B cell (primary cell): ENCODE results near the gene AURKA. TPM values are rescaled to one million over a fixed set of nuclear protein-coding genes. Genes with fewer than 3 reads are reported as not detected.

ENCODE experiments used
- ATAC-seq: fragments of 200-7000 bp; cut with Tn5 transposase; one replicate; pipeline ENCODE4 v1.10.0; 2021; ENCODE audit warnings: low read depth, mild to moderate bottlenecking, moderate number of reproducible peaks, moderate library complexity
- CTCF ChIA-PET: fragments of 350-600 bp; sonication (Branson Sonifier 250); formaldehyde crosslinking; loops from one replicate; lab custom pipeline; 2021; ENCODE audit warnings: antibody characterized with exemption, inconsistent platforms; lab: Charles Lee
- POLR2A ChIA-PET: fragments of 350-600 bp; sonication (Branson Sonifier 250); formaldehyde crosslinking; loops from one replicate; lab custom pipeline; 2021; ENCODE audit warnings: antibody characterized with exemption; lab: Charles Lee
- DNase-seq: peaks from one replicate; pipeline ENCODE4 v3.0.0; 2013
- H2AFZ ChIP-seq: 2 replicates; pipeline ENCODE4 v1.6.1; 2012; ENCODE audit warnings: mild to moderate bottlenecking, low read depth, low read length; ENCODE audit not compliant: insufficient read depth, poor library complexity, severe bottlenecking
- H3K27ac ChIP-seq, 2 donors: 1 replicate in 1 of 2; 2 replicates in 1 of 2; pipeline ENCODE4 v1.5.1; 2012 to 2013; ENCODE audit warnings: low read length in 2 of 2, mild to moderate bottlenecking in 2 of 2, moderate library complexity in 1 of 2
- H3K27me3 ChIP-seq, 4 experiments: fragments of 200-600 bp in 1 of 4; sonication (generic) in 1 of 4; replicated peaks in 1 of 4; 1 replicate in 2 of 4; 2 replicates in 2 of 4; pipeline versions ENCODE4 v1.6.1 to v1.7.0; 2013 to 2016; ENCODE audit warnings: low read length in 3 of 4, mild to moderate bottlenecking in 2 of 4, mixed read lengths in 1 of 4, moderate library complexity in 1 of 4; ENCODE audit not compliant: insufficient read depth in 4 of 4, control insufficient read depth in 3 of 4; ENCODE audit errors: control extremely low read depth in 1 of 4
- H3K36me3 ChIP-seq, 2 experiments: replicated peaks in 1 of 2; 1 replicate in 1 of 2; 2 replicates in 1 of 2; pipeline versions ENCODE4 v1.6.1 to v1.7.1; 2013; ENCODE audit warnings: low read length in 1 of 2; ENCODE audit not compliant: insufficient read depth in 2 of 2, control insufficient read depth in 1 of 2; ENCODE audit errors: control extremely low read depth in 1 of 2, extremely low read depth in 1 of 2
- H3K4me1 ChIP-seq, 2 donors: fragments of 200-600 bp in 1 of 2; sonication (generic) in 1 of 2; 1 replicate in 1 of 2; 2 replicates in 1 of 2; pipeline versions ENCODE4 v1.5.1 to v1.6.1; 2013 to 2017; ENCODE audit warnings: low read length in 2 of 2; ENCODE audit not compliant: control insufficient read depth in 2 of 2, insufficient read depth in 2 of 2
- H3K4me2 ChIP-seq: replicated peaks from 2 replicates; pipeline ENCODE3; 2012; ENCODE audit warnings: mild to moderate bottlenecking, low read depth, low read length; ENCODE audit not compliant: poor library complexity, severe bottlenecking
- H3K4me3 ChIP-seq, 5 experiments: fragments of 200-600 bp in 1 of 5; sonication (generic) in 1 of 5; 1 replicate in 3 of 5; 2 replicates in 2 of 5; pipeline versions ENCODE4 v1.5.1 to v1.7.0; 2011 to 2016; ENCODE audit warnings: low read length in 4 of 5, mild to moderate bottlenecking in 4 of 5, low read depth in 2 of 5, control low read depth in 1 of 5, moderate library complexity in 1 of 5; ENCODE audit not compliant: insufficient read depth in 1 of 5; ENCODE audit errors: control extremely low read depth in 1 of 5, extremely low read depth in 1 of 5
- H3K79me2 ChIP-seq: fragments of 200-600 bp; sonication (generic); one replicate; pipeline ENCODE4 v1.6.0; 2016; ENCODE audit warnings: low read length; ENCODE audit not compliant: control insufficient read depth, insufficient read depth
- H3K9ac ChIP-seq: fragments of 200-600 bp; sonication (generic); 2 replicates; pipeline ENCODE4 v1.6.1; 2017; ENCODE audit warnings: mild to moderate bottlenecking, low read length, moderate library complexity
- H3K9me3 ChIP-seq, 3 donors: one replicate each; pipeline versions ENCODE4 v1.6.1 to v1.7.1; 2013; ENCODE audit warnings: low read length in 2 of 3; ENCODE audit not compliant: control insufficient read depth in 2 of 3, insufficient read depth in 1 of 3; ENCODE audit errors: control extremely low read depth in 1 of 3
- H4K20me1 ChIP-seq: 2 replicates; pipeline ENCODE4 v1.6.0; 2012; ENCODE audit warnings: mild to moderate bottlenecking, low read length; ENCODE audit not compliant: insufficient read depth, control insufficient read depth, poor library complexity, severe bottlenecking
- H3K27ac Mint-ChIP-seq: one replicate; pipeline ENCODE4 v1.8.0; 2021; ENCODE audit warnings: mixed read lengths
- H3K27me3 Mint-ChIP-seq: one replicate; pipeline ENCODE4 v1.8.0; 2021; ENCODE audit warnings: mixed read lengths
- H3K4me1 Mint-ChIP-seq: one replicate; pipeline ENCODE4 v1.8.0; 2021; ENCODE audit warnings: mixed read lengths
- H3K4me3 Mint-ChIP-seq: one replicate; pipeline ENCODE4 v1.8.0; 2021; ENCODE audit warnings: mixed read lengths
- H3K9me3 Mint-ChIP-seq: one replicate; pipeline ENCODE4 v1.8.0; 2022; ENCODE audit warnings: mixed read lengths; ENCODE audit not compliant: insufficient read depth
- CTCF ChIP-seq: fragments of 200-600 bp; IDR thresholded peaks from one replicate; pipeline ENCODE4 v1.8.0; 2022; ENCODE audit warnings: antibody characterized with exemption, mild to moderate bottlenecking
- EZH2 ChIP-seq: IDR thresholded peaks from 2 replicates; pipeline ENCODE4 v1.6.1; 2012; ENCODE audit warnings: borderline replicate concordance, low read depth, mild to moderate bottlenecking, moderate library complexity, low read length; ENCODE audit not compliant: insufficient read depth, poor library complexity, severe bottlenecking
- WGBS: methylation state at CpG from one replicate; pipeline ENCODE4 v1.1.5; 2013; ENCODE audit warnings: missing lambda C conversion rate; ENCODE audit not compliant: insufficient coverage; 5-methylcytosine and 5-hydroxymethylcytosine counted together
- intact Hi-C: fragments of 100-400 bp; cut with micrococcal nuclease; formaldehyde crosslinking; loops from one replicate; pipeline ENCODE4 v1.10.0; 2022
- polyA plus RNA-seq: library from polyadenylated mRNA; depleted of rRNA; stranded (reverse); fragments of >200 nt; gene quantifications from 2 replicates; pipeline ENCODE4 v1.2.3, GENCODE V29; 2012
- total RNA-seq, 2 donors: library from RNA; stranded (reverse); fragments of 120-200 nt in 1 of 2; gene quantifications; 1 replicate in 1 of 2; 2 replicates in 1 of 2; pipeline versions ENCODE4 v1.2.3 to v1.2.4, GENCODE V29; 2013 to 2022

Gene AURKA
- total and polyA plus RNA-seq, 2 donors (not counting 1 experiment from before 2014, with no cell fraction given), result 0.86 to 3.9 TPM

- Histone ChIP-seq H4K20me1 (no peaks in the 10 kb centered on the region), H3K79me2 (no peaks in the 10 kb centered on the region), H3K4me3 (no peak overlapping the region), H3K27ac (no peak overlapping the region), H3K4me1 (peaks cover 0 to 5% of the 10 kb centered on the region in 2 donors), H3K9ac (no peak overlapping the region), H3K27me3 (peaks cover 0 to 3% (median 0%) of the 10 kb centered on the region in 4 experiments), H2AFZ (no peak overlapping the region), H3K9me3 (no peaks in the 10 kb centered on the region), H3K36me3 (no peaks in the 10 kb centered on the region), H3K4me2 (no peak overlapping the region)
- intact Hi-C loops, result no loop called here
- Mint-ChIP-seq H3K27me3 (no peaks in the 10 kb centered on the region), H3K4me1 (peaks cover 5% of the 10 kb centered on the region), H3K9me3 (no peaks in the 10 kb centered on the region), H3K4me3 (no peak overlapping the region), H3K27ac (no peak overlapping the region)
- POLR2A ChIA-PET, result no interaction called here
- no peak for ATAC-seq
- whole genome bisulfite sequencing, result no CpG with 5 or more reads among the region's 2 CpGs
- CTCF ChIA-PET, result no interaction called here
- TF ChIP-seq CTCF (no peak), EZH2 (no peak)
- DNase-seq, result no peak
These were observed 28.0 kb upstream of the AURKA start for GRCh38 chr20:56420028-56420427.

DNA sequence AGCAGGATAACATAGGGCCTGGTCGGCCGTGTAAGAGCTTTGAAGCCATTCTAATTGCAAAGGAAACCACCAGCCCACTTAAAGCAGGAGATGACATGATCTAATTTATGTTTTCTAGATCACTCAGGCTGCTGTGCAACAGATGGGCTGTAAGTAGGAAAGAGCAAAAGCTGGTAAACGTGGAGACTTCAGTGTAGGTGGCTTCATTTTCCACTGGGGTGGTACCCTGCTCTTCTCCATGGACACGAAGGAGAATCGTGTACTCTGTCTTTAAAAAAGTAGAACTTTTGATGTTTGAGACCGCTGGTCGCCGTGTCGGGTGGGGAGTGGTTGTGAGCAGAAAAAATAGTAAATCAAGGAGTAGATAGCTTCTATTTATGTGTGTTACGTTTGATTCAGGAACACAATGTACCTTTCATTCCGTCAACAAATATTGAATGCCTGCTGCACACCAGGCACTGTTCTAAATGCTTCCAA is 26.4 kb upstream of the AURKA start:
- H3K79me2 ChIP-seq, result no peaks in the 10 kb centered on the region
- no peak overlapping the region for H2AFZ ChIP-seq
- ChIA-PET POLR2A (no interaction called here), CTCF (no interaction called here)
- no peak overlapping the region for H3K27ac ChIP-seq
- H3K27me3 Mint-ChIP-seq, result no peaks in the 10 kb centered on the region
- no peaks in the 10 kb centered on the region for H3K9me3 Mint-ChIP-seq
- no peak overlapping the region for H3K4me3 Mint-ChIP-seq
- H3K9ac ChIP-seq, result no peak overlapping the region
- H3K27me3 ChIP-seq, result peaks cover 0 to 3% (median 0%) of the 10 kb centered on the region in 4 experiments
- H4K20me1 ChIP-seq, result no peaks in the 10 kb centered on the region
- peaks cover 0 to 5% of the 10 kb centered on the region in 2 donors for H3K4me1 ChIP-seq
- H3K36me3 ChIP-seq, result no peaks in the 10 kb centered on the region
- ATAC-seq (no peak), DNase-seq (no peak)
- H3K27ac Mint-ChIP-seq, result no peak overlapping the region
- H3K4me3 ChIP-seq, result no peak overlapping the region
- WGBS, result 18% methylated on average over 9 of the region's 11 CpGs
- no peak for TF ChIP-seq EZH2
- no peak for TF ChIP-seq CTCF
- no peak overlapping the region for H3K4me2 ChIP-seq
- no peaks in the 10 kb centered on the region for H3K9me3 ChIP-seq
- peaks cover 5% of the 10 kb centered on the region for H3K4me1 Mint-ChIP-seq
- intact Hi-C loops, result no loop called here
